NCI-H1436 (cell line): ENCODE data around the gene CNN2.

Source experiments
- DNase-seq: peaks from one replicate; lab custom pipeline; 2025; lab: John Stamatoyannopoulos, UW

The CNN2 gene

GRCh38 chr19:1026783-1027649, 608 bp downstream of the CNN2 start:
- no peak for DNase-seq

GRCh38 chr19:1027650-1028061, 1.2 kb downstream of the CNN2 start:
- no peak for DNase-seq

- DNase-seq, result peak; percentile 31
These were observed 1.9 kb downstream of the CNN2 start for GRCh38 chr19:1028062-1028926.

GRCh38 chr19:1032264-1032867, 6.0 kb downstream of the CNN2 start:
- DNase-seq, result no peak

- no peak for DNase-seq
These were observed 9.7 kb downstream of the CNN2 start for GRCh38 chr19:1035998-1036621.

GRCh38 chr19:1037621-1038064, 11.2 kb downstream of the CNN2 start:
- DNase-seq, result no peak

GRCh38 chr19:1038978-1039645, 12.7 kb downstream of the CNN2 start:
- no peak for DNase-seq

- DNase-seq, result peak; percentile 97
These were observed 13.5 kb downstream of the CNN2 start, which contains the start of gene ABCA7 for GRCh38 chr19:1039646-1040475. Gene ABCA7 (plus strand): TSS chr19:1040107. CDS start chr19:1041362, 1,255 bp downstream.

- peak; percentile 94 for DNase-seq
These were observed 14.3 kb downstream of the CNN2 start for GRCh38 chr19:1040476-1041271.

- no peak for DNase-seq
These were observed 14.9 kb downstream of the CNN2 start for GRCh38 chr19:1041272-1041834.

GRCh38 chr19:1041835-1042685, 15.7 kb downstream of the CNN2 start:
- DNase-seq, result no peak

- no peak for DNase-seq
These were observed 16.5 kb downstream of the CNN2 start for GRCh38 chr19:1042689-1043511.

- DNase-seq, result peak; percentile 37
These were observed 18.8 kb downstream of the CNN2 start for GRCh38 chr19:1045247-1045603.

GRCh38 chr19:1046117-1046626, 19.8 kb downstream of the CNN2 start:
- DNase-seq, result no peak

- no peak for DNase-seq
These were observed 20.7 kb downstream of the CNN2 start for GRCh38 chr19:1046836-1047695.

GRCh38 chr19:1047696-1048147, 21.3 kb downstream of the CNN2 start:
- DNase-seq, result no peak
